Aorta (tissue), 4 donors: ENCODE data around the gene FGF3. TPM values are rescaled to one million over a fixed set of nuclear protein-coding genes. Genes with fewer than 3 reads are reported as not detected.

Source experiments
- polyA plus RNA-seq, 2 donors: library from polyadenylated mRNA; stranded (reverse); fragments of 200-250 nt; gene quantifications; one replicate each; pipeline ENCODE4 v1.2.3, GENCODE V29; 2013
- total RNA-seq, 2 donors: library from RNA; stranded (reverse); fragmentation: NEBNext Ultra II Directional; extraction: Animal tissue kit (Norgen Biotek cat#: 25700); gene quantifications; one replicate each; pipeline ENCODE4 v1.2.1, GENCODE V29; 2021
- donor health status: healthy with polysubstance abuse.
- donor health status: Bipolar disorder and iron deficiency.
- donor health status: DM: no; HTN: no; CAD: no.
- donor health status: DM: yes; HTN: yes; CAD: no.

The FGF3 gene
- total and polyA plus RNA-seq, 4 donors = not detected

Other genes with a start within 250 kb of the FGF3 start
- 100 to 1,000 TPM in 1 of 2 donors, 10 to 100 TPM in 1; 77.6 to 102 TPM for gene CCND1, start 178.3 kb downstream of the FGF3 start, total RNA-seq
- gene CCND1, start 178.3 kb downstream of the FGF3 start, polyA plus RNA-seq = 10 to 100 TPM; 20.9 to 64.9 TPM
- gene LTO1, start 144.1 kb downstream of the FGF3 start, total RNA-seq = 10 to 100 TPM; 20.7 to 34.5 TPM
- 10 to 100 TPM in 1 of 2 donors, 1 to 10 TPM in 1; 4.6 to 32.6 TPM for gene LTO1, start 144.1 kb downstream of the FGF3 start, polyA plus RNA-seq
- not detected for gene FGF19, start 115.4 kb downstream of the FGF3 start, total RNA-seq
- gene FGF19, start 115.4 kb downstream of the FGF3 start, polyA plus RNA-seq = not detected
- not detected for gene FGF4, start 44.1 kb downstream of the FGF3 start, total RNA-seq
- under 1 TPM in 1 of 2 donors, not detected in 1; 0.13 TPM for gene FGF4, start 44.1 kb downstream of the FGF3 start, polyA plus RNA-seq